WI38 (cell line): Measurements from ENCODE around the gene APOM.

ENCODE experiments used
- H3K4me3 ChIP-seq: 2 replicates; pipeline ENCODE4 v1.5.1; 2011; ENCODE audit warnings: low read depth, mild to moderate bottlenecking, control low read depth, low read length
- TF ChIP-seq, protein P1 (sequence below): IDR thresholded peaks from 2 replicates; pipeline ENCODE4 v1.5.1; 2012; ENCODE audit warnings: low read depth, mild to moderate bottlenecking, control low read depth, low read length

The APOM gene

DNA sequence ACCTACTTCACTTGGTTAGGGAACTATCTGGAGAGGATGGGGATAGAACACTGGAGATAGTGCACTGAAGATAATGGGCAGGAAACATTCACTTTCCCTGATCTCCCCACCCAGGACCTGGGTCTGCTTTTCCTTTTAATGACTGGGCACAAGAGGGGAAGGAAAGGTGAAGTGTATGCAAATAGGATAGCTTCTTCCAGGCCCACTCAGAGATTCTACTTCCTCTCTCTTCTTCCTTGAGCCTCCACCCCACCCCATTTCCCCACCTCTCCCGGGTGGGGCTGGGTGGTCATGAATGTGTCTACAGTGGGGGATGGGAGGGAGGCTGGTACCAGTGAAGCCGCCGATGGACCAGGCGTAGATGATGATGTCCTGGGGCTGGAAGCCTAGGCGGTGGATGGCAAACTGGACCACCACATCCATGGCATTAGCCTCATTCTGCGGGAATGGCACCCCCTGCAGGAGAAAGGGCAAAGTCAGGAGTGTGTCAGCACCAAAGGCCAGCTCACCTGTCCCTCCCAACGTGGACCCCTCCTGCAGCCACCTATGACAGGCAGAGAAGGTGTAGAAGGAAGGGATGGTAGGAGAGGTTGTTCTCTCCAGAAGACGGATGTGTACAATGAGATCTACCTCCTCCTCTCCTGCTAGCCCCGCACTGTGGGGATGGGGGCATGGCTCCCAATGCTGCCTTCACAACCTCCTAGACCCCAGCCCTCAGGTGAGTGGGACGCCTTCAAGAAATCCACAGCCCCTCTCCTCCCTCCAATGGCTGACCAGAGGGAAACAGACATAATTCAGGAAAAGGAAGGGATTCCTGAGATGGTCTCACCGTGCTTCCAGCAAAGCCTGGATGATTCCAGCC is 33.8 kb downstream of the APOM start:
- TF ChIP-seq, protein P1, sequence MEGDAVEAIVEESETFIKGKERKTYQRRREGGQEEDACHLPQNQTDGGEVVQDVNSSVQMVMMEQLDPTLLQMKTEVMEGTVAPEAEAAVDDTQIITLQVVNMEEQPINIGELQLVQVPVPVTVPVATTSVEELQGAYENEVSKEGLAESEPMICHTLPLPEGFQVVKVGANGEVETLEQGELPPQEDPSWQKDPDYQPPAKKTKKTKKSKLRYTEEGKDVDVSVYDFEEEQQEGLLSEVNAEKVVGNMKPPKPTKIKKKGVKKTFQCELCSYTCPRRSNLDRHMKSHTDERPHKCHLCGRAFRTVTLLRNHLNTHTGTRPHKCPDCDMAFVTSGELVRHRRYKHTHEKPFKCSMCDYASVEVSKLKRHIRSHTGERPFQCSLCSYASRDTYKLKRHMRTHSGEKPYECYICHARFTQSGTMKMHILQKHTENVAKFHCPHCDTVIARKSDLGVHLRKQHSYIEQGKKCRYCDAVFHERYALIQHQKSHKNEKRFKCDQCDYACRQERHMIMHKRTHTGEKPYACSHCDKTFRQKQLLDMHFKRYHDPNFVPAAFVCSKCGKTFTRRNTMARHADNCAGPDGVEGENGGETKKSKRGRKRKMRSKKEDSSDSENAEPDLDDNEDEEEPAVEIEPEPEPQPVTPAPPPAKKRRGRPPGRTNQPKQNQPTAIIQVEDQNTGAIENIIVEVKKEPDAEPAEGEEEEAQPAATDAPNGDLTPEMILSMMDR: peak; percentile 44
- H3K4me3 ChIP-seq: no peak overlapping the region

DNA sequence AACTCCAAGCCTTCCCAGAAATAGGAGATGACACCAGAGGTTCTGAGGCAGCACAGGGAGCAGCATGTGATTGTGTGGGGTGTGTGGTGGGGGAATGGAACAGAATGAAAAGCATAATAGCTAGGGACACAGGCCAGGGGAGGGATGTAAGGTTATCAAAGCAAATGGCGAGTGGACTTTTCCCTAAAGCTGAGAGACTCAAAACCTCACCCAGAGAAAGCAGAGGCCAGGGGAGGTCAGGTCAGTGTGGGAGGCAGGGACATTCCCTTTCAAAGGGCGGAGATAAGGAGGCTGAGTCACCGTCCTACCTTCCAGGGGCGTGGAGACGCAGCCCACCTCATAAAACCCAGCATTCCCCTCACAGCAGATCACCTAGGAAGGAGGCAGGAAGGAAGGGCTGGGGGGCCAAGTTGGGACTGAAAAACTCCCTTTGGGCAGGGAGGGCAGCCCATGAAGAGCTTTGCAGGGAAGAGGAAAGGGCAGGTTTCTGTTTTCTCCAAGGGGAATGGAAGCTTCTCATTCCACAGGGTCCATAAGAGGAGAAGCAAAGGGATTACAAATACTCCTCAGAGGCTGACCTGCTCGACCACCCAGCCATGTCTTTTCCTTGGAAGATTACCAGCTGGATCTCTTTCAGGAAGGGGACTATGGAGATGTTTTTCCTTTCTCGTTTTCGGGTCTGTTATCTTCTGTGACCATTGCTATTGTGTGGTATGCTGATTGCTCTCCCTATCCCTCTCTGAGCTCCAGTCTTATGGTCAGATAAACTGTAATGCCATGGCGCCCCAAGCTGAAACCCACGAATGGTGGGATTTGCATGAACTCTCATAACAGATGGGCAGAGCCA is 34.8 kb downstream of the APOM start:
- no peak overlapping the region for H3K4me3 ChIP-seq
- TF ChIP-seq, protein P1: no peak

DNA sequence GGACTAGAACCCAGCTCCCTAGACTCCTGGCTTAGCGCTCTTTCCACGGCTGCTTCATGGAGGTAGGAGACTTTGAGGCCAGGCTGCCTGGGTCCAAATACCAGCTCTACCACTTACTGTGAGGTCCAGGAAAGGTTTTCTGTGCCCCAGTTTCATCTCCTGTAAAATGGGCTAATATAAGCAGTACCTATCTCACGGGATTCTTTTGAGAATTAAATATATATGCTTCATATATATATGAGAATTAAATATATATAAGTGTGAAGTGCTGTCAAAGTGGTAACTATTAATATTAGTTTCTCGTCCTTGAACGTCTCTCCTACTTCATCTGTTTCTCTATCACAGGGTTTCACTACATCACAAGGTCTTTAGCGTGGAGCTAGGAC is 35.4 kb downstream of the APOM start:
- H3K4me3 ChIP-seq: no peak overlapping the region
- TF ChIP-seq, protein P1: no peak

DNA sequence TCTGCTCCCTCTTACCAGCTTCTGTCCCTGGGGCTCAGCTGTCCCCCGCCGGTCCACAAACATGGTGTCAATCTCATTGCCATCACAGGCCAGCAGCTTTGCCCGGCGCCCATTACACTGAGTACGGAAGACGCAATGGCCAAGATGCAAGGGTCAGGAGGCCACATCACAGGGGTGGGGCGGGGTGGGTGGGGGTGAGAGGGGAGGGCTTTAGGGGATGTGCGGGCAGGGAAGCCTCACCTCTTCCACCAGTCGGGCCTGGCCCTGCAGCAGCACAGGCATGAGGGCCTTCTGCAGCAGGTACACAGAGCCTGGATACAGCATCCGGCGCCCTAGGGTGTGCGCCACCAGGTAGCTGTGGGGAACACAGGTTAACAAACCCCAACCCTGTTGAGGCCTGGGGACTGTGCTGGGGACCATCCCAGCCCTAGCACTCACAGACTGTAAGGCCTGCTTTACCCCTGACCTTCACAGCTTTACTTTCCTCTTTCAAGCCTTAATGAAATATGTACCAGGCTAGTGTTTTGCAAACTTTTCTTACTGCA is 35.9 kb downstream of the APOM start:
- TF ChIP-seq, protein P1: no peak
- H3K4me3 ChIP-seq: no peak overlapping the region

DNA sequence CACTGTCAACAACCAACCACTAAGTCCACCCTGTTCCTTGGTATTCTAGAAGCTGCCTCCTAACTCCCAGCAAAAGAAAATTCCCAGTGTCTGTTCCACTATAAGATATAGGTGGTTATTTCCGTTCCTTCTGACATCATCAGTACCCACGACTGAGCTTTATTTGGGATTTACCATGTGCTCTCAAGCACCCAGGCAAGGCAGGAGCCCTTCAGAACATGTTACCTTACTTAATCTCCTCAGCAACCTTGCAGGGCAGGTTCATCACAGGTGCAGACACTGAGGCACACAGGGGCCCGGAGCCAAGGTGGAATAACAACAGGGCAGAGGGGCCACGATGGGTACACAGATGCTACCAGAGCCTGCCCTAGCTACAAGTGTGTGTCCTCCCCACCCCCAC is 36.7 kb downstream of the APOM start:
- H3K4me3 ChIP-seq: no peak overlapping the region
- TF ChIP-seq, protein P1: no peak

DNA sequence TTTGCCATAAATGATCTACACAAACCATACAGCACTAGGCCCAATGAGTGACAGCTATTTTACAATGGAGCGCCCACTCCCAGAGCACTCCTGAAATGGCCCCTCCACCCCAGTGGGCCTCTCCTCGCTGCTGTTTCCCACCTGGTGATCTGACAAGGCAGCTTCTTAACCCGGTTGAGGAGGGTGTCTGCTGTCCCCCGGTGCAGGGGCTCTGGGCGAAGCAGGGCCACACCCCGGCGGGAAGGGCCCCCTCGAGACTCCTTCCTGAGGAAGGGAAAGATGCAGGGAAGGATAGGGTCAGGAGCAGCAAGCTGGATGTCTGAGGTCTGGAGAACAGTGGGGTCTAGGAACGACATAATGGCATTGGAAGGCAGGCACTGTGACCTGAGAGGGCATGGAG is 37.2 kb downstream of the APOM start:
- TF ChIP-seq, protein P1: no peak
- no peak overlapping the region for H3K4me3 ChIP-seq
